ENCODE results near the gene SLC49A3.

DNA sequence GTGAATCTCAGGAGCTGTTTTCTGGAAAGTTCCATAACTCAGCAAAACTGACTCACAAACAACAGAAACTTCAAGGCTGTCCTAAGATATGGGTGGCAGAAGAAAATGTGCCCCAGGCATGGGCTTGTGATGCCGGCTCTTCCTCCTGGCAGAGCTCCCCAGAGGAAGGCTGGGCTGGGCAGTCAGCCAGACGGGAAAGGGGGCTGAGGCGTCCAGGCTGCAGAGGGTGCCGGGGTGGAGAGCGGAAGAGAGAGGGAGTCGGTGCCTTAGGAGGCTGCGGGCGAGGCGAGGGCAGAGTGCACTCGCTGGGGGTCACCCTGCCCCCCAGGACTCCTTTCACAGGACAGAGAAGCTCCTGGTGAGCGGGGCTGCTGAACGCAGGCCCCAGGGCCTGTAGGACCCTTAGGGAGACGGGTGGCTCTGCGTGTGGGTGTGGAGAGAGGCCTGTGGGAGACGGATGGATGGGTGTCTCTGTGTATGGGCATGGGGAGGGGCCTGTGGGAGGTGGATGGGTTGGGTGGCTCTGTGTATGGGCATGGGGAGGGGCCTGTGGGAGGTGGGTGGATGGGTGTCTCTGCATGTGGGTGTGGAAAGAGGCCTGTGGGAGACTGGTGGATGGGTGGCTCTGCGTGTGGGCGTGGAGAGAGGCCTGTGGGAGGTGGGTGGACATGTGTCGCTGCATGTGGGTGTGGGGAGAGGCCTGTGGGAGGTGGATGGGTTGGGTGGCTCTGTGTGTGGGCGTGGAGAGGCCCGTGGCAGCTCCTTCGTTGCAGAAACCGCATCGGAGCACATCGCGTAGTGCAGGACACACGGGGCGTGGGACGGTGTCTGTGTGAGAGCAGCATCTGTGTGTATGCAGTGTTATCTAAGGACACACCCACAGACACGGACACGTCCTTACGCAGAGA lies 32.6 kb upstream of the SLC49A3 start:
- no peak for TF ChIP-seq CTCF (IDR thresholded peaks at IDR 0.05 in 4 of 5, conservative IDR thresholded peaks at IDR 0.05 in 1 of 5)
- no peak for TF ChIP-seq POLR2A (IDR thresholded peaks at IDR 0.05)

Measured in gastrocnemius medialis (tissue), 4 donors.